PC-9 (cell line): ENCODE results near the gene RUNX1.

Source experiments
- EZH2 ChIP-seq: fragments of 200-600 bp; sonication (generic); IDR thresholded peaks from 2 replicates; pipeline ENCODE4 v1.8.0; 2017; ENCODE audit warnings: antibody characterized with exemption, low read depth
- TF ChIP-seq, protein P1 (sequence below): fragments of 200-600 bp; sonication (generic); conservative IDR thresholded peaks from 2 replicates; pipeline ENCODE4 v1.6.1; 2017; ENCODE audit warnings: mixed run types, antibody characterized with exemption, mild to moderate bottlenecking, moderate library complexity

DNA sequence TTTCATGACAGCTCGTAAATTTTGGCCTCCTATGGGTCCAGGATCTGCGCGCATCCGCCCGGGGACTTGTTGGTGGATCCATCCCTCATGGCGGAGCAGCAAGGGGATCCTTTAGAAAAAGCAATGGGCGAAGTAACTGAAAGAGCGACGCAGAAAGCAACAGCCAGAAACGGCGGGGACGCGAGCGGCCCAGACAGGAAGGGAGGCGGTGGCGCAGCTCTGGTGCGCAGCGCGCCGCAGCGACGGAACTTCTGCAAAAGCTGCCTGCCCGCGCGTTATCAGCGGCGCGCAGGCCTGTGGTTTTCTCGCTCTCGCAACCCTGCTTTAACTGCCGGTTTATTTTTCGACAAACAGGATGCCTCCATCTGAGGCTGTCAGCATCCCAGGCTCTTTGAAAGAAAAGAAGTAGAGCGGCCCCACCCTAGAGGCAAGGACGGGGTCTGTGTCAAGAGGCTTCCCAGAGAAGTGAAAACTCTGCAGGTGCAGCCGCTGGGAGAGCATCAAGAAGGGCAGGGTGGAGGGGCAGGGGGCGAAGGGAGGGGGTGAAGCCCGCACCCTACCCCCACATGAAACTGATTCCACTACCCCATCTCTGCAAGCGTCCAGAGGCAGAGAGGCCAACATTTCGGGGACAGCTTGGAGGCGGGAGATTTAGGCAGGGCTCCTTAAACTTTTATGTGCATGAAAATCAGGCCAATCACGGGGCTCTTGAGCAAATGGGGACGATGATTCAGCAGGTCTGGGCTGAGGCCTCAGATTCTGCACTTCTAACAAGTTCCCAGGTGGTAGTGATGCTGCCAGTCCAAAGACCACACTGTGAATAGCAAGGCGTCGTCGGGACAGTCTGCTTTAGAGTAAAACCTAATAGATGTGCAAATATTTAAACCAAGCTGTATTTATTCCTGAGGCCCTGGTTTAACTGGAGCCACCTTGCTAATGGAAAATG, 22.2 kb downstream of the RUNX1 start:
- TF ChIP-seq, protein P1, sequence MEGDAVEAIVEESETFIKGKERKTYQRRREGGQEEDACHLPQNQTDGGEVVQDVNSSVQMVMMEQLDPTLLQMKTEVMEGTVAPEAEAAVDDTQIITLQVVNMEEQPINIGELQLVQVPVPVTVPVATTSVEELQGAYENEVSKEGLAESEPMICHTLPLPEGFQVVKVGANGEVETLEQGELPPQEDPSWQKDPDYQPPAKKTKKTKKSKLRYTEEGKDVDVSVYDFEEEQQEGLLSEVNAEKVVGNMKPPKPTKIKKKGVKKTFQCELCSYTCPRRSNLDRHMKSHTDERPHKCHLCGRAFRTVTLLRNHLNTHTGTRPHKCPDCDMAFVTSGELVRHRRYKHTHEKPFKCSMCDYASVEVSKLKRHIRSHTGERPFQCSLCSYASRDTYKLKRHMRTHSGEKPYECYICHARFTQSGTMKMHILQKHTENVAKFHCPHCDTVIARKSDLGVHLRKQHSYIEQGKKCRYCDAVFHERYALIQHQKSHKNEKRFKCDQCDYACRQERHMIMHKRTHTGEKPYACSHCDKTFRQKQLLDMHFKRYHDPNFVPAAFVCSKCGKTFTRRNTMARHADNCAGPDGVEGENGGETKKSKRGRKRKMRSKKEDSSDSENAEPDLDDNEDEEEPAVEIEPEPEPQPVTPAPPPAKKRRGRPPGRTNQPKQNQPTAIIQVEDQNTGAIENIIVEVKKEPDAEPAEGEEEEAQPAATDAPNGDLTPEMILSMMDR, result no peak
- no peak for TF ChIP-seq EZH2
